Measurements from ENCODE around the gene CXXC5. TPM values are rescaled to one million over a fixed set of nuclear protein-coding genes. Genes with fewer than 3 reads are reported as not detected.

The CXXC5 gene
- total and polyA plus RNA-seq, 9 of the 15 experiments (the other 6 are each of a cell fraction or from before 2014, with no cell fraction given), result 1.9 to 123 (median 45.8) TPM

DNA sequence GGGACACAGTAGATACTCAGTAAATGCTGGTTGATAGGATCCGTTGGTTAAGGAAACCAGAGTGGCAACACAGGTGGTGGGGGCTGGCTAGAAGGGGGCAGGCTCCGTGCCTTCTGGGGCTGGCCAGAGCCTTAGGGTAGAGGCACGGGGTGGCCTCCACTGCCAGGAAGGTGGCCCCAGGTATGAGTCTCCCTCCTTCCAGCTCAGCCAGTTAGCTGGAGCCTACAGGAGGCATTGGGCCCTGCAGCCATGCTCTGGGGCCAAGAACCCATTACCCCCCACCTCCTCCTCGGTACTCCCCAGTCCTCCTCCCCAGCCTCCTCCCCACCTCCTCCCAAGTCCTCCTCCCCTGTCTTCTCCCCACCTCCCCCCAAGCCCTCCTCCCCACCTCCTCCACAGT is 27.7 kb downstream of the CXXC5 start:
- H3K79me2 ChIP-seq (ENCODE audit: control insufficient read depth, insufficient read depth, low read length), result peaks cover 93% of the 10 kb centered on the region
- in situ Hi-C loops (cut with MboI), result no loop called here
- no peak for DNase-seq (ENCODE audit: extremely low read depth in 1 of 4, low spot score in 3 of 4)
- no peak overlapping the region; a peak in 1 of 4 replicates for H3K9ac ChIP-seq (ENCODE audit: insufficient read depth in 1 of 2, low read depth in 2 of 2, low read length in 2 of 2)
- intact Hi-C loops (cut with micrococcal nuclease), result no loop called here
- ChIA-PET POLR2A (interaction anchor here (1.4 to 1.7 kb wide), 2 partner anchors 9 kb away, joined by 5 read pairs; no protein-coding TSS in a partner anchor), CTCF (ENCODE audit: low intra/inter-chr PET ratio) (no interaction called here)
- 100% methylated on average over 2 of the region's 4 CpGs for WGBS (ENCODE audit: insufficient coverage, low coverage, missing lambda C conversion rate)
- peaks cover 3% of the 10 kb centered on the region for H3K9me1 ChIP-seq (ENCODE audit: control insufficient read depth, insufficient read depth, low read length)
- no TSS peak for BruUV-seq (replicated peaks)
- H4K20me1 ChIP-seq (replicated peaks; ENCODE audit: control insufficient read depth, insufficient read depth, low read length), result peaks cover 48% of the 10 kb centered on the region
- H2AFZ ChIP-seq (ENCODE audit: low read depth, low read length), result no peak overlapping the region
- no peak overlapping the region for H3K4me2 ChIP-seq (ENCODE audit: insufficient read depth, low read length)
- no peak overlapping the region for H3K4me3 ChIP-seq
- H3K27ac ChIP-seq (ENCODE audit: extremely low read depth, low read depth, low read length), result 0 out of 3 replicates have a peak overlapping the region, but pooled peaks have one; percentile 38
- H3K4me1 ChIP-seq (replicated peaks in 1 of 2; ENCODE audit: control insufficient read depth in 2 of 2, insufficient read depth in 2 of 2, low read length in 2 of 2), result peaks cover 37 to 68% of the 10 kb centered on the region in 2 experiments
- no peaks in the 10 kb centered on the region for H3K9me3 ChIP-seq (replicated peaks; ENCODE audit: control insufficient read depth, insufficient read depth, low read depth, low read length)
- no peaks in the 10 kb centered on the region for H3K27me3 ChIP-seq (ENCODE audit: control insufficient read depth in 2 of 2, insufficient read depth in 2 of 2, low read length in 2 of 2)
- no peak for ATAC-seq
- peaks cover 57% of the 10 kb centered on the region; the same call in 2 of the 3 replicates for H3K36me3 ChIP-seq (ENCODE audit: control insufficient read depth, insufficient read depth, low read length)
- no peak for FAIRE-seq
- TF ChIP-seq, protein P1, sequence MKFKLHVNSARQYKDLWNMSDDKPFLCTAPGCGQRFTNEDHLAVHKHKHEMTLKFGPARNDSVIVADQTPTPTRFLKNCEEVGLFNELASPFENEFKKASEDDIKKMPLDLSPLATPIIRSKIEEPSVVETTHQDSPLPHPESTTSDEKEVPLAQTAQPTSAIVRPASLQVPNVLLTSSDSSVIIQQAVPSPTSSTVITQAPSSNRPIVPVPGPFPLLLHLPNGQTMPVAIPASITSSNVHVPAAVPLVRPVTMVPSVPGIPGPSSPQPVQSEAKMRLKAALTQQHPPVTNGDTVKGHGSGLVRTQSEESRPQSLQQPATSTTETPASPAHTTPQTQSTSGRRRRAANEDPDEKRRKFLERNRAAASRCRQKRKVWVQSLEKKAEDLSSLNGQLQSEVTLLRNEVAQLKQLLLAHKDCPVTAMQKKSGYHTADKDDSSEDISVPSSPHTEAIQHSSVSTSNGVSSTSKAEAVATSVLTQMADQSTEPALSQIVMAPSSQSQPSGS (CRISPR knock-in tag; IDR thresholded peaks at IDR 0.05), result no peak
- TF ChIP-seq PPARD (CRISPR knock-in tag; IDR thresholded peaks at IDR 0.05) (no peak), ZNF707 (CRISPR knock-in tag; conservative IDR thresholded peaks at IDR 0.05) (no peak), PHB (CRISPR knock-in tag; IDR thresholded peaks at IDR 0.05) (no peak), ZNF263 (CRISPR knock-in tag; IDR thresholded peaks at IDR 0.05; ENCODE audit: borderline replicate concordance) (peak; percentile 96), PURB (CRISPR knock-in tag; IDR thresholded peaks at IDR 0.05; ENCODE audit: low read depth) (no peak), NFXL1 (CRISPR knock-in tag; IDR thresholded peaks at IDR 0.05) (no peak), ZNF23 (CRISPR knock-in tag; IDR thresholded peaks at IDR 0.05) (no peak), ZNF583 (CRISPR knock-in tag; IDR thresholded peaks at IDR 0.05) (no peak)
- TF ChIP-seq, protein P2, sequence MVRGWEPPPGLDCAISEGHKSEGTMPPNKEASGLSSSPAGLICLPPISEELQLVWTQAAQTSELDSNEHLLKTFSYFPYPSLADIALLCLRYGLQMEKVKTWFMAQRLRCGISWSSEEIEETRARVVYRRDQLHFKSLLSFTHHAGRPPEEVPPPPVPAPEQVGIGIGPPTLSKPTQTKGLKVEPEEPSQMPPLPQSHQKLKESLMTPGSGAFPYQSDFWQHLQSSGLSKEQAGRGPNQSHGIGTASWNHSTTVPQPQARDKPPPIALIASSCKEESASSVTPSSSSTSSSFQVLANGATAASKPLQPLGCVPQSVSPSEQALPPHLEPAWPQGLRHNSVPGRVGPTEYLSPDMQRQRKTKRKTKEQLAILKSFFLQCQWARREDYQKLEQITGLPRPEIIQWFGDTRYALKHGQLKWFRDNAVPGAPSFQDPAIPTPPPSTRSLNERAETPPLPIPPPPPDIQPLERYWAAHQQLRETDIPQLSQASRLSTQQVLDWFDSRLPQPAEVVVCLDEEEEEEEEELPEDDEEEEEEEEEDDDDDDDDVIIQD (CRISPR knock-in tag; IDR thresholded peaks at IDR 0.05), result no peak
- TF ChIP-seq, protein P3, sequence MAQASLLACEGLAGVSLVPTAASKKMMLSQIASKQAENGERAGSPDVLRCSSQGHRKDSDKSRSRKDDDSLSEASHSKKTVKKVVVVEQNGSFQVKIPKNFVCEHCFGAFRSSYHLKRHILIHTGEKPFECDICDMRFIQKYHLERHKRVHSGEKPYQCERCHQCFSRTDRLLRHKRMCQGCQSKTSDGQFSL (CRISPR knock-in tag; IDR thresholded peaks at IDR 0.05), result peak; percentile 78
- TF ChIP-seq, protein P3 (tag; IDR thresholded peaks at IDR 0.05), result no peak
- TF ChIP-seq, protein P4, sequence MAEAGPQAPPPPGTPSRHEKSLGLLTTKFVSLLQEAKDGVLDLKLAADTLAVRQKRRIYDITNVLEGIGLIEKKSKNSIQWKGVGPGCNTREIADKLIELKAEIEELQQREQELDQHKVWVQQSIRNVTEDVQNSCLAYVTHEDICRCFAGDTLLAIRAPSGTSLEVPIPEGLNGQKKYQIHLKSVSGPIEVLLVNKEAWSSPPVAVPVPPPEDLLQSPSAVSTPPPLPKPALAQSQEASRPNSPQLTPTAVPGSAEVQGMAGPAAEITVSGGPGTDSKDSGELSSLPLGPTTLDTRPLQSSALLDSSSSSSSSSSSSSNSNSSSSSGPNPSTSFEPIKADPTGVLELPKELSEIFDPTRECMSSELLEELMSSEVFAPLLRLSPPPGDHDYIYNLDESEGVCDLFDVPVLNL (CRISPR knock-in tag; IDR thresholded peaks at IDR 0.05; ENCODE audit: low read depth), result no peak
- TF ChIP-seq, protein P5, sequence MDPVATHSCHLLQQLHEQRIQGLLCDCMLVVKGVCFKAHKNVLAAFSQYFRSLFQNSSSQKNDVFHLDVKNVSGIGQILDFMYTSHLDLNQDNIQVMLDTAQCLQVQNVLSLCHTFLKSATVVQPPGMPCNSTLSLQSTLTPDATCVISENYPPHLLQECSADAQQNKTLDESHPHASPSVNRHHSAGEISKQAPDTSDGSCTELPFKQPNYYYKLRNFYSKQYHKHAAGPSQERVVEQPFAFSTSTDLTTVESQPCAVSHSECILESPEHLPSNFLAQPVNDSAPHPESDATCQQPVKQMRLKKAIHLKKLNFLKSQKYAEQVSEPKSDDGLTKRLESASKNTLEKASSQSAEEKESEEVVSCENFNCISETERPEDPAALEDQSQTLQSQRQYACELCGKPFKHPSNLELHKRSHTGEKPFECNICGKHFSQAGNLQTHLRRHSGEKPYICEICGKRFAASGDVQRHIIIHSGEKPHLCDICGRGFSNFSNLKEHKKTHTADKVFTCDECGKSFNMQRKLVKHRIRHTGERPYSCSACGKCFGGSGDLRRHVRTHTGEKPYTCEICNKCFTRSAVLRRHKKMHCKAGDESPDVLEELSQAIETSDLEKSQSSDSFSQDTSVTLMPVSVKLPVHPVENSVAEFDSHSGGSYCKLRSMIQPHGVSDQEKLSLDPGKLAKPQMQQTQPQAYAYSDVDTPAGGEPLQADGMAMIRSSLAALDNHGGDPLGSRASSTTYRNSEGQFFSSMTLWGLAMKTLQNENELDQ (CRISPR knock-in tag; IDR thresholded peaks at IDR 0.05; ENCODE audit: borderline replicate concordance), result no peak

All from K562 (cell line).